Activated T-helper 1 cell treated with anti-CD3 and anti-CD28 coated beads, Interleukin-12 subunit alpha, Interleukin-12 subunit beta, Interleukin-2, Interleukin-4 antibody, amounts not matched to agents 30 ng/mL and 10 ng/mL and 1 ng/mL, durations not matched to agents 14 hours and 24 hours and 36 hours (primary cell): ENCODE results near the gene MCC. TPM values are rescaled to one million over a fixed set of nuclear protein-coding genes. Genes with fewer than 3 reads are reported as not detected.

Experiments
- DNase-seq: peaks from one replicate; pipeline ENCODE4 v3.0.0; 2021; ENCODE audit warnings: low spot score
- H3K27ac Mint-ChIP-seq: one replicate; pipeline ENCODE4 v1.8.0; 2021; ENCODE audit warnings: mild to moderate bottlenecking, mixed read lengths
- H3K27me3 Mint-ChIP-seq: one replicate; pipeline ENCODE4 v1.8.0; 2022; ENCODE audit warnings: mild to moderate bottlenecking, moderate library complexity, mixed read lengths; ENCODE audit not compliant: insufficient read depth
- H3K36me3 Mint-ChIP-seq: one replicate; pipeline ENCODE4 v1.8.0; 2021; ENCODE audit warnings: low read depth, mixed read lengths
- H3K4me1 Mint-ChIP-seq: one replicate; pipeline ENCODE4 v1.8.0; 2021; ENCODE audit warnings: low read depth, mixed read lengths
- H3K4me3 Mint-ChIP-seq: one replicate; pipeline ENCODE4 v1.8.0; 2021; ENCODE audit warnings: mild to moderate bottlenecking, moderate library complexity, mixed read lengths
- H3K9me3 Mint-ChIP-seq: one replicate; pipeline ENCODE4 v1.8.0; 2021; ENCODE audit warnings: mixed read lengths
- intact Hi-C: fragments of 100-400 bp; cut with micrococcal nuclease; formaldehyde crosslinking; loops from one replicate; pipeline ENCODE4 v1.15.1; 2024
- total RNA-seq: library from RNA; stranded (reverse); gene quantifications from 2 replicates; pipeline ENCODE4 v1.2.3, GENCODE V29; 2022

MCC gene
- total RNA-seq, 1 donor from 2014 or later, result 1.3 TPM

GRCh38 chr5:113280541-113280940 lies 207.7 kb downstream of the MCC start:
- peaks cover 4% of the 10 kb centered on the region for H3K4me1 Mint-ChIP-seq
- intact Hi-C loops, result no loop called here
- no peaks in the 10 kb centered on the region for H3K36me3 Mint-ChIP-seq
- no peak overlapping the region for H3K4me3 Mint-ChIP-seq
- no peaks in the 10 kb centered on the region for H3K9me3 Mint-ChIP-seq
- DNase-seq, result no peak
- peaks cover 5% of the 10 kb centered on the region for H3K27me3 Mint-ChIP-seq
- H3K27ac Mint-ChIP-seq, result no peak overlapping the region

- DNase-seq, result no peak
- H3K4me3 Mint-ChIP-seq, result no peak overlapping the region
- peaks cover 2% of the 10 kb centered on the region for H3K27me3 Mint-ChIP-seq
- peaks cover 7% of the 10 kb centered on the region for H3K4me1 Mint-ChIP-seq
- H3K9me3 Mint-ChIP-seq, result no peaks in the 10 kb centered on the region
- H3K36me3 Mint-ChIP-seq, result no peaks in the 10 kb centered on the region
- intact Hi-C loops, result no loop called here
- H3K27ac Mint-ChIP-seq, result no peak overlapping the region
Measured at GRCh38 chr5:113278976-113279375, 209.3 kb downstream of the MCC start.

DNA sequence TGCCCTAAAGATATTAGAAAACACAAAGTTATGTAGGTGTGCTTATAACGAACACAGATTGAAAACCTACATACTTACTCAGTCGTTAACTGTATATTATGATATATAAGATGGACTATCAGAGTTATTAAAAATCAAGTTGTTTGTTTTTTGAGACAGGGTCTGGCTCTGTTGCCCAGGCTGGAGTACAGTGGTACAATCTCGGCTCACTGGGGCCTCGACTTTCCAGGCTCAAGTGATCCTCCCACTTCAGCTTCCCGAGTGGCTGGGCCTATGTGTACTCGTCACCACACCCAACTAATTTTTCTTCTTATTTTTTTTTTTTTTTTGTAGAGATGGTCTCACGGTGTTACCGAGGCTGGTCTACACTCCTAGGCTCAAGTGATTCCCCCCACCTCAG lies 211.8 kb downstream of the MCC start:
- H3K27me3 Mint-ChIP-seq, result peaks cover 4% of the 10 kb centered on the region
- intact Hi-C loops, result no loop called here

GRCh38 chr5:113276001-113276400 lies 212.3 kb downstream of the MCC start:
- intact Hi-C loops, result no loop called here
- Mint-ChIP-seq H3K27me3 (peaks cover 4% of the 10 kb centered on the region), H3K4me1 (peaks cover 10% of the 10 kb centered on the region)

More for the DNA sequence above, 211.8 kb downstream of the MCC start:
- no peak overlapping the region for H3K27ac Mint-ChIP-seq
- no peaks in the 10 kb centered on the region for H3K36me3 Mint-ChIP-seq
- DNase-seq, result no peak
- H3K4me1 Mint-ChIP-seq, result peaks cover 10% of the 10 kb centered on the region
- no peak overlapping the region for H3K4me3 Mint-ChIP-seq
- no peaks in the 10 kb centered on the region for H3K9me3 Mint-ChIP-seq

DNA sequence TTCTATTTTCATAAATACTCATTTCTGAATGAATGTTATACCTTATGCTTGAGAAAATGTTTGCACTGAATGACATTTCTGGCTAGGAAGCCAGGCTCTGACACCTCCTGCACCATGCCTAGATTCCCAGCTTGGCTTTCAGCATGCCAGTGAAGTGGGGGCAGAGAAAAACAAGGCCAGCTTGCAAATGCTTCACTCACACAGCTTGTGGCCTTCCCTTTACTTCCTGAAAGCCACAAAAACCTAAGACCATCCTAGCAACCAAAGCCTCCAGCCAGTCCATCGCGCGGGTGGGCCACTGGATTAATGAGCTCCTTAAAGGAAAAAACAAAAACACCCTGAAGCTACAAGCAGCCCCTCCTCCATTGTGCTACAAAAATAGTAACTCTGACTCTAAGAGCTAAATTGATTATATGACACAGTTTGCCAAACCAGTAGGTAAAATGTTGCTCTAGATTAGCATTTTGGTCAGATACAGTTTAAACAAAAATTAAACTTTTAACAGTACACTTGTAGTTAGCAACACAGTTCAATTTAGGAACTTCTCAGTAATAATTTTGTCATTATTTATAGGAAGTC lies 213.3 kb downstream of the MCC start:
- no peak overlapping the region for H3K27ac Mint-ChIP-seq
- no peaks in the 10 kb centered on the region for H3K9me3 Mint-ChIP-seq
- H3K4me3 Mint-ChIP-seq, result no peak overlapping the region
- DNase-seq, result no peak
- peaks cover 10% of the 10 kb centered on the region for H3K4me1 Mint-ChIP-seq
- intact Hi-C loops, result no loop called here
- no peaks in the 10 kb centered on the region for H3K36me3 Mint-ChIP-seq
- peaks cover 4% of the 10 kb centered on the region for H3K27me3 Mint-ChIP-seq

More at GRCh38 chr5:113276001-113276400, 212.3 kb downstream of the MCC start:
- H3K4me3 Mint-ChIP-seq, result no peak overlapping the region
- H3K36me3 Mint-ChIP-seq, result no peaks in the 10 kb centered on the region
- H3K9me3 Mint-ChIP-seq, result no peaks in the 10 kb centered on the region
- no peak overlapping the region for H3K27ac Mint-ChIP-seq
- DNase-seq, result no peak

DNA sequence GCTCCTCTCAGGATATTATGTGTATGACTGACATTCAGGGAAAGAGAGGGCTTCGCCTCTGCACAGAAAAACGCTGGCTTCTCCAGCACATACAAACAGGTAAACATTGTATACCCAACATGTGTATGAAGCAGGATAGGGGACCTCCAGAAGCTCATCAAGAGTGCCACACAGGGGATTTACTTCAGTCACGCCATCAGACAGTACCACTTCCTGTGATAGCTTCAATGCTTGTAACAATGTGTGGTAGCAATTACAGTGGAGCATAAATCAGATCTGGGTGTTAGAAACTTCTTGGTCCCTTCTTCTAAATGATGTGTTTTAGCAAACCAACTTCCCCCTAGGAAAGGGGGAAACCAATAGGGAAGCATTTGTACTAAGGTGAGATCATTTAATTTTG lies 214.3 kb downstream of the MCC start:
- no peak for DNase-seq

GRCh38 chr5:113271745-113272454 lies 216.4 kb downstream of the MCC start:
- intact Hi-C loops, result no loop called here
- peaks cover 6% of the 10 kb centered on the region for H3K4me1 Mint-ChIP-seq
- no peaks in the 10 kb centered on the region for H3K9me3 Mint-ChIP-seq
- H3K36me3 Mint-ChIP-seq, result no peaks in the 10 kb centered on the region
- no peak overlapping the region for H3K4me3 Mint-ChIP-seq
- H3K27ac Mint-ChIP-seq, result no peak overlapping the region
- DNase-seq, result no peak
- peaks cover 6% of the 10 kb centered on the region for H3K27me3 Mint-ChIP-seq

More for the DNA sequence above, 214.3 kb downstream of the MCC start:
- intact Hi-C loops, result no loop called here
- Mint-ChIP-seq H3K4me1 (peaks cover 6% of the 10 kb centered on the region), H3K36me3 (no peaks in the 10 kb centered on the region), H3K27ac (no peak overlapping the region), H3K27me3 (peaks cover 4% of the 10 kb centered on the region), H3K9me3 (no peaks in the 10 kb centered on the region), H3K4me3 (no peak overlapping the region)

DNA sequence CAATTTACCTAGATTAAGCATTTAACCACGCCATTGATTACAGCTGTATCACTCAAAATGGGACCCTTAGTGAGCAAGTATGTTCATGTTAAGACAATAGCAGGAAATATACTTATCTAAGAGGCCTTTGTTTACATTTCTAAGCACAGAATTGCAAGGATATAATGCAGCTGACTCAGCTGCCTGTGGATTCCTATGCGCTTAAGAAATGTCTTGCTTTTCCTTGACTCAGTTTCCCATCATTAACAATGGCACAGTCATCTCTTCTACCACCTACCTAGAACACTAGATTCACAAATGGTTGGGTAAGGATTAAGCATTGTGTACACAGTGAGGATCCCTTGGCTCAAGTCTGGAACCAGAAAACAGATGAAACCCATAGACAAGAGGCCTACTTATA lies 217.2 kb downstream of the MCC start:
- Mint-ChIP-seq H3K27me3 (peaks cover 11% of the 10 kb centered on the region), H3K4me1 (peaks cover 6% of the 10 kb centered on the region), H3K4me3 (no peak overlapping the region), H3K36me3 (no peaks in the 10 kb centered on the region), H3K9me3 (no peaks in the 10 kb centered on the region), H3K27ac (no peak overlapping the region)
- intact Hi-C loops, result no loop called here
- no peak for DNase-seq

DNA sequence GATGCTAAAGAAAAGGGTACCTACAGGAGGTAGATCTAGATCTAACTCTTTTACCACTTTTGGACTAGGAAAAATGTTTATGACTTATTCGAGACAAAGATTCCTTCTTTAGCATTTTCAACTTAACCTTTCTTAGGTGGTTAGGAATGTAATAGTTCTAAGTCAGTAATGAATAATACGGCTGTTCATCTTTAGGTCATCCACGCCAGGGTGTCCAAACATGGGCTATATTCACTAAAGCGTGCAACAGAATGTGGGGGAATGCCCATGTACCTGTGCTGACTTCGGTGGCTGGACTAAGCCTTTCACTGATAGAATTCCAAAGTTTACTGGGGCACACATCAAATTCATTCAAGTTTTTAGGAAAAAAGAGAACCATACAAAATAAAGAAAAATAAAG lies 218.2 kb downstream of the MCC start:
- Mint-ChIP-seq H3K27me3 (peaks cover 11% of the 10 kb centered on the region), H3K36me3 (no peaks in the 10 kb centered on the region), H3K9me3 (no peaks in the 10 kb centered on the region), H3K4me3 (no peak overlapping the region), H3K27ac (no peak overlapping the region), H3K4me1 (peaks cover 6% of the 10 kb centered on the region)
- intact Hi-C loops, result no loop called here
- no peak for DNase-seq

DNA sequence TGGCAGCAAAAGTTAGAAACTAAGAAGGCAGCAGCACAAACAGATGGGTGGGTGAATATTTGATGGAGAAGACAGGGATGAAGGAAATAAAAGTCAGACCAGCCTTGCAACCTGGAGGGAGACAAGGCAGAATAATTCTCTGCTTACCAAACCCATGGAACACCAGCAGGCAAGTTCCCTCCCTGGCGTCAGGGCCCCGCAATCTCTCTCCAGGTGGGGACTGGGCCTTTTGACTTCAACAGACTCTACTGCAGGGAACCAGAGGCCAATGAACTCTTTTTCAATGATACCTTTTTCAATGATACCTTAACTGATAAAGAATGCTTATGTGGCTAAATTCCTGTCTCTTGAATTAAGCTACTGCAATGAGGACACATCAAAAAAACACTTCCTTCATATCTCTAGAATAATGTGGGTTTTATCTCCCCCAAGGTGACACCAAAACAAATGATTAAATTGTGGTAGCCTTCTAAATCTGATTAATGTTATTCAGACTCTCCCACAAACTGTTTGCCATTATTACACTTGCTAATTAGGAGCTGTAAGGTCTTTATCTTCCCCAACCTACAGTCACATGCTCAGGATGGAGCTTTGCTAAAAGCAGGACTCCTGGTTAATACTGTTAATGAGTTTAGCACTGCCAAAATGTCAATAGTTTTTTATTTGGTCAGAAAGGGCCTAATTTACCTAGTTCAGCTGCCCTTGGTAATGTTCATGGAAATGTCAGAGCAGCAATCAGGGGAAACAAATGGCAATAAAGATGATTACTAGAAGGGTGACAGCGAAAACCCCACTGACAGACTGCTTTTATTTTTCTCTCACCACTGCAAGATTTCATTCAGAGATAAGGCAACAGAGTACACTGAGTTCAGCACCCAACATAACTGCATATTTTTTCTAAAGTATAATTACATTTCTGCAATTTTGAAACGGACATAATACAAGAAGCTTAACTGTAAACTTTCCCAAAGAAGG lies 218.9 kb downstream of the MCC start:
- intact Hi-C loops, result no loop called here
- Mint-ChIP-seq H3K4me1 (peaks cover 6% of the 10 kb centered on the region), H3K27ac (no peak overlapping the region), H3K27me3 (peaks cover 11% of the 10 kb centered on the region), H3K9me3 (no peaks in the 10 kb centered on the region), H3K36me3 (no peaks in the 10 kb centered on the region), H3K4me3 (no peak overlapping the region)
- no peak for DNase-seq

DNA sequence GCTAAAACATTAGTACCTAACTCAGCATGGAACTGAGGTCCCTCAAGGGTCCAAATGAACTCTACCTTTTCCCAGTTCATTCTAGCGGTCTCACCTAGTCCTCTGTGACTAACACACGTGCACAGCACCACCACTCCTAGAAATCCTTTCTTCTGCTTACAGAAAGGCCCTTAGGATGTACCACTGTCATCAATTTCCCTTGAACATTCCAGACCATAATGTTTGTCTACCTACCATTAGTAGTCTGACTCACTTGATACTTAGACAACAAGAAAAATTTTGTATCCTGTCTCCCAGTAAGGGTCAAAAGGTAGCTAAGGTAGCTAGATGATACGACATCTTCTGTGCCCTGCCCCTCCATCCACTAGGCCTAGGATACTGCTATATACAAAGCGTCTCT lies 220.0 kb downstream of the MCC start:
- Mint-ChIP-seq H3K4me1 (no peaks in the 10 kb centered on the region), H3K27ac (no peak overlapping the region), H3K36me3 (no peaks in the 10 kb centered on the region), H3K9me3 (no peaks in the 10 kb centered on the region), H3K4me3 (no peak overlapping the region), H3K27me3 (peaks cover 9% of the 10 kb centered on the region)
- intact Hi-C loops, result no loop called here
- no peak for DNase-seq

DNA sequence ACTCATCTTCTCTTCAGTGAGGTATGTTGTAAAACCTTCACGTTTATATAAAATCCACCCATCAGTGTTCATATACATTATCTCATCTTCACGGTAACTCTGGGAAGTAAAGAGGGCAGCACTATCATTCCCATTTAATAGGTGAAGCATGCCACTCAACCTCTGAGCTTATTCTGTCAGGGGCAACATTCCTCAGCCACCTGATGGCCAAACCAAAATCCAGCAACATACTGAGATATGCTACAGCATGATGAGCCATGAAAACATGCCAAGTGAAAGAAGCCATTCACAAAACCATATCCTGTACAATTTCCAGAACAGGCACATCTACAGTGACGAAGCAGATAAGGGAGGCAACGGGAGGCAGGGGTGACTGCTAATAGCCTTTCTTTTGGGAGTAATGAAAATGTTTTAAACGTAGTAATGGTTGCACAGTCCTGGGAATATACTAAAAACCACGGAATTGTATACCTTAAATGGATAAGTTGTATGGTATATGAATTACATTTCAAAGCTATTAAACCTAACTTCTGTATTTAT lies 220.8 kb downstream of the MCC start:
- Mint-ChIP-seq H3K9me3 (no peaks in the 10 kb centered on the region), H3K36me3 (no peaks in the 10 kb centered on the region), H3K4me1 (no peaks in the 10 kb centered on the region), H3K27me3 (peaks cover 9% of the 10 kb centered on the region), H3K4me3 (no peak overlapping the region), H3K27ac (no peak overlapping the region)
- no peak for DNase-seq
- intact Hi-C loops, result no loop called here

- Mint-ChIP-seq H3K4me3 (no peak overlapping the region), H3K27ac (no peak overlapping the region), H3K27me3 (peaks cover 9% of the 10 kb centered on the region), H3K36me3 (no peaks in the 10 kb centered on the region), H3K4me1 (no peaks in the 10 kb centered on the region), H3K9me3 (no peaks in the 10 kb centered on the region)
- no peak for DNase-seq
- intact Hi-C loops, result no loop called here
Measured at GRCh38 chr5:113266913-113267227, 221.4 kb downstream of the MCC start.
